ENCODE results near the gene TEX38.

DNA sequence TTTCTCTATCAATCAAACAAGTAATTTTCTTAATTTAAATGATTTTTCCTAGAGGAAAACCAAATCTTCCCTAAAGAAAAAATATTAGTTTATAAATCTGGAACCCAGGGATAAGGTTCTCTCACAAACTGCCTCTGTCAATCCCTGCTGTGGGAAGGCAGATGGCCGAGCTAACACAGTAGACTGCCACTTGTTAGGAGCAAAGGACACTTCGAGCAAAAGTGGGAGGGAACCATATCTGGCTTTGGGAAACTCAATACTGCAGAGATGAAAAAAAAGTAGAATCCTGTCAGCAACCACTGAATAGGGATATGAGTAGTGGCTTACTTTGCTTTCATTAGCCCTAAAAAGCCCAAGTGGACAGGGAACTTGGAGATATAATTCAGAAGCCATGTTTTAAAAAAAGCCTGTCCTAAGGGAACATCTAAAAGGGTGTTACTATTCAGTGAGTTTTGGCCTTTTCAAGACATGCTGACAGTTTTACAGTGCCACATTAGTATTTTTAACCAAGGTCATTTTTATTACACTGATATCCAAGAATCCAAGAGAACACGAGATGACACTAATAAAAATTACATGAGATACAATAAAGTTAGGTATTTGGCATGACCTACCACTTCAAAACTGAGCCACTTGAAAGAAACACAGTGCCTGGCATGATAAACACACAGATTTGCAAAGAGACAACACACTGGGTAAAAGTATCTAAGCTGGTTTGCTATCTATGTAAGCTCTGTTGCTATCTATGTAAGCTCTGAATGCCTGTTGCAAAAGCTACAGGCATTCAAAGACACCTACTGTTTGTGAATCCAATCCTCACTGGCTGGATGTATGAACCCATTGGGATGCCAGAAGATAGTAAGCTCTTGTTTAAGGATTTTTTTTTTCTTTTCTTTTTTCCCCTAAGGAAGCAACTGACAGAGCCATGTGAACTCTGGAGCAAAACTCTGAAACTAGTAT is 21.4 kb downstream of the TEX38 start:
- TF ChIP-seq POLR2AphosphoS5 (IDR thresholded peaks at IDR 0.05) (no peak), POLR2A (IDR thresholded peaks at IDR 0.05) (no peak)
- TF ChIP-seq, protein P1, sequence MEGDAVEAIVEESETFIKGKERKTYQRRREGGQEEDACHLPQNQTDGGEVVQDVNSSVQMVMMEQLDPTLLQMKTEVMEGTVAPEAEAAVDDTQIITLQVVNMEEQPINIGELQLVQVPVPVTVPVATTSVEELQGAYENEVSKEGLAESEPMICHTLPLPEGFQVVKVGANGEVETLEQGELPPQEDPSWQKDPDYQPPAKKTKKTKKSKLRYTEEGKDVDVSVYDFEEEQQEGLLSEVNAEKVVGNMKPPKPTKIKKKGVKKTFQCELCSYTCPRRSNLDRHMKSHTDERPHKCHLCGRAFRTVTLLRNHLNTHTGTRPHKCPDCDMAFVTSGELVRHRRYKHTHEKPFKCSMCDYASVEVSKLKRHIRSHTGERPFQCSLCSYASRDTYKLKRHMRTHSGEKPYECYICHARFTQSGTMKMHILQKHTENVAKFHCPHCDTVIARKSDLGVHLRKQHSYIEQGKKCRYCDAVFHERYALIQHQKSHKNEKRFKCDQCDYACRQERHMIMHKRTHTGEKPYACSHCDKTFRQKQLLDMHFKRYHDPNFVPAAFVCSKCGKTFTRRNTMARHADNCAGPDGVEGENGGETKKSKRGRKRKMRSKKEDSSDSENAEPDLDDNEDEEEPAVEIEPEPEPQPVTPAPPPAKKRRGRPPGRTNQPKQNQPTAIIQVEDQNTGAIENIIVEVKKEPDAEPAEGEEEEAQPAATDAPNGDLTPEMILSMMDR (IDR thresholded peaks at IDR 0.05), result no peak
